C4-2B (cell line): ENCODE data around the gene ITGA6.
A peak's percentile ranks its signal among the peaks of the same experiment; 100 is the strongest.

Experiments used
- H3K27ac ChIP-seq: fragments of 450-650 bp; 2 replicates; pipeline ENCODE4 v1.5.1; 2017
- CTCF ChIP-seq: fragments of 450-650 bp; conservative IDR thresholded peaks from 2 replicates; pipeline ENCODE4 v1.5.1; 2017; ENCODE audit warnings: mild to moderate bottlenecking
- ZFX ChIP-seq: fragments of 450-650 bp; IDR thresholded peaks from 2 replicates; pipeline ENCODE4 v1.6.1; 2017

The ITGA6 gene

GRCh38 chr2:172416447-172417058, 10.8 kb upstream of the ITGA6 start:
- H3K27ac ChIP-seq: no peak overlapping the region
- TF ChIP-seq CTCF: no peak
- no peak for TF ChIP-seq ZFX

GRCh38 chr2:172420216-172420615, 7.2 kb upstream of the ITGA6 start:
- TF ChIP-seq CTCF (no peak), ZFX (no peak)
- no peak overlapping the region for H3K27ac ChIP-seq

GRCh38 chr2:172423160-172423559, 4.2 kb upstream of the ITGA6 start:
- TF ChIP-seq ZFX: no peak
- no peak for TF ChIP-seq CTCF
- no peak overlapping the region for H3K27ac ChIP-seq

GRCh38 chr2:172425336-172425735, 2.0 kb upstream of the ITGA6 start:
- TF ChIP-seq CTCF (no peak), ZFX (no peak)

GRCh38 chr2:172426635-172427255, 641 bp upstream of the ITGA6 start:
- peak overlapping the region; percentile 76 for H3K27ac ChIP-seq
- TF ChIP-seq CTCF (no peak), ZFX (no peak)

More at GRCh38 chr2:172425336-172425735, 2.0 kb upstream of the ITGA6 start:
- H3K27ac ChIP-seq: no peak overlapping the region

GRCh38 chr2:172427990-172428831, 825 bp downstream of the ITGA6 start:
- peak overlapping the region; percentile 76 for H3K27ac ChIP-seq
- TF ChIP-seq CTCF (0 out of 2 replicates have a peak, but pooled peaks have one; percentile 13), ZFX (0 out of 2 replicates have a peak, but pooled peaks have one; percentile 6)

GRCh38 chr2:172428832-172429210, 1.4 kb downstream of the ITGA6 start:
- no peak overlapping the region; the same call in 1 of the 2 replicates for H3K27ac ChIP-seq
- no peak for TF ChIP-seq ZFX
- TF ChIP-seq CTCF: no peak
